Keratinocyte (primary cell): ENCODE data around the gene TUBGCP6.

Experiments used
- CTCF ChIP-seq, 3 experiments: IDR thresholded peaks in 1 of 3; conservative IDR thresholded peaks in 1 of 3; optimal IDR thresholded peaks in 1 of 3; 2 replicates in 2 of 3; 3 replicates in 1 of 3; pipeline versions ENCODE3 to v1.5.1; 2011; ENCODE audit warnings: low read length in 3 of 3, mild to moderate bottlenecking in 3 of 3, moderate library complexity in 2 of 3, control low read depth in 1 of 3, inconsistent platforms in 1 of 3; ENCODE audit not compliant: insufficient read depth in 2 of 3; ENCODE audit errors: extremely low read depth in 1 of 3
- EZH2 ChIP-seq: IDR thresholded peaks from one replicate; pipeline ENCODE4 v1.6.1; 2012; ENCODE audit warnings: inconsistent platforms, mild to moderate bottlenecking, low read length, moderate library complexity

- TF ChIP-seq CTCF (optimal IDR thresholded peaks at IDR 0.05 in 1 of 3, IDR thresholded peaks at IDR 0.05 in 1 of 3, conservative IDR thresholded peaks at IDR 0.05 in 1 of 3; ENCODE audit: extremely low read depth in 1 of 3, insufficient read depth in 2 of 3, low read length in 3 of 3) (no peak), EZH2 (no peak)
Observed at GRCh38 chr22:50283821-50284220, 39.0 kb upstream of the TUBGCP6 start.
